GM18951 (cell line): Measurements from ENCODE around the gene ATOSA.

Experiments used
- POLR2A ChIP-seq: IDR thresholded peaks from 4 replicates; pipeline ENCODE4 v1.6.1; 2011; ENCODE audit warnings: mild to moderate bottlenecking; ENCODE audit not compliant: insufficient read length, insufficient read depth; ENCODE audit errors: extremely low read depth
- in situ Hi-C: fragments of 300-500 bp; cut with MboI; formaldehyde crosslinking; loops from one replicate; pipeline ENCODE4 v1.12.0; 2022; ENCODE audit warnings: low sequenced_read_pairs, mixed read lengths, inconsistent platforms; ENCODE audit not compliant: unreplicated experiment

Gene ATOSA

DNA sequence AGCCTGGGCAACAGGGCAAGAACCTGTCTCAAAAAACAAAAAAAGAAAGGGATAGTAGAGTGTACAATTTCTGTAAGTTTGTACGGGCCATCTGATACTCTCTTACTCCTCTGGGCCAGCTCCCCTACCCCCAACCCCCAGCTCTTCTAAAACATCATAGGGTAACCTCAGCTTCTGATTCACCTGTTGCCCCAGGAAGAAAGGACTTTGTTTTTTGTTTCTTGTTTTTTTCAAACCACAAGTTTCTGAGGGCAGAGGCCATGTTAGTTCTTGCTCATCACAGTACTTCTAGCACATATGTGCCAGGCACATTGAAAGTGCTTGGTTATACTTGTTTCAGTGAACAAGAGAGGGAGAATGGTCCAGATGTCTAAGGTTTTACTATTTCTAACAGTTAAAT lies 20.2 kb downstream of the ATOSA start:
- TF ChIP-seq POLR2A: no peak
- in situ Hi-C loops: no loop called here

DNA sequence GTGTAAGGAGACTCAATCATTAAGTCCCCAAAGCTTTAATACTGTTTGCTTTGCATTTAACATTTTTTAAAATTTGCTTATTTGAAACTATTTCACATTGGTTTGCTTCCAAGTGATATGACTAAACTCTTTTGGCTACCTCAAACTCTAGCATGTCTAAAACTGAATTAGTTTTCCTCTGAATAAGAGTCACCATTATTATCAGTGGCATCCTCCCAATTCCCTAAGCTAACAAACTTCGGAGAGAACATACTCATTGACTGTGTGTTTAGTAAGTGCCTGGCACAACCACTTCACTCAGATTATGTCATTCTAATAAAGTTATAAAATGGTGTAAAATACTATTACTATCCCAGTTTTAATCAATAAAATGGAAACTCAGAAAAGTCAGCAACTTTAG lies 21.9 kb downstream of the ATOSA start:
- no peak for TF ChIP-seq POLR2A
- in situ Hi-C loops: no loop called here

DNA sequence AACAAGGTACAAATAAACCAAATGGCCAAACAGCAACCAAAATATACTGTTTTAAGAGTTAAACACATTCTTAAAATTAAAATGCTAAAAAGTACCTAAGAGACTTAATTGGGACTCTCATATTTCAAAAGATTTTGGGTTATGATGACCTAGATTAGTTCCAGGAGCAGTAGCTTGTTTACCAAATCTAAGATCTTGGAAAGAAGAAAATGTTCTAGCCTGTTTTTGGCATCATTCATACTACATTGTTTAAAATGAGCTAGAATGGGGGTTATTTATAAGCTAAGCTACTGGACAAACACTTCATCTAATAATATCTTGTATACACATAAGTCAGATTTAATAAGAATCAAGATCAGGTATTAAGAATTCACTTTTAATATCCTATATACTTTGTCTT lies 22.8 kb downstream of the ATOSA start:
- in situ Hi-C loops: no loop called here
- TF ChIP-seq POLR2A: no peak

DNA sequence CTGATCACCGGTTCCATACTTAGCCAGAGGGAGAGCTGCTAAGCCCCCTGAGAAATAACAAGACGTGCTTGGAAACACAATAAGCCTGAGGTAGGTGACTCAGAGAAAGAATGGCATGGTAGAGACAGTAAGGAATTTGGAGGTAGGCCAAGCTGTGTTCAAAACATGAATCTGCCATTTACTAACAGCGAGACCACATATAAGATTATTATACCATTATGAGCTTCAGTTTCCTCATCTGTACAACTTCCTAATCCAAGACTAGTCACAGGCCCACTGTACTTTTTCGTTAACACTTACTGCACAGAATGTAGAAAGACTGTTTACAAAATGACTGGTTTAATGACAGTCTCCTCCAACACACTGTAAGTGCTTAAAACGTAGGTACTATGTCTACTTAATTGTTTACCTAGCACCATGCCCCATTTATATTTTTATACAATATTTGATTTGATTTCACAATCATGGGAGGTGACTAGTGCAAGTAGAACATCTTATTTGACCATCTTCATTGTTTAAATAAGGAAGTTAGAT lies 25.7 kb downstream of the ATOSA start:
- in situ Hi-C loops: no loop called here
- no peak for TF ChIP-seq POLR2A

DNA sequence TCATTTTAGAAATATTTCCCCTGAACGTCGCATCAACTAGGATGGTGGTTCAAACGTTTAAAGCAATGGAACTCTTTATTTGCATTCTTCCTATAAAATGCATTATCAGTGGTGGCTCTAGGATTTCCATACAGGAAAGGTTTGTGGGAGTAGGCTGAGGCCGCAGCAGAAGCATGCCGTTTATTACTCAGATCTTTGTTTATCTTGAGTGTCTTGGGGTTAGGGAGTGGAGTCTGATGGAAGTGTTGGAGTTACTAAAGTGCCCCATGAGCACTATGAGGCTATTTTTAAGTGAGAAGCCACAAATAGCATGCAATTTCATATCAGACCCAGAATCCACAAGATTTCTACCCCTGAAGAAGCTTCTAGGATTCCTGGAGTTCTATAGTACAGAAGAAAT lies 26.2 kb downstream of the ATOSA start:
- in situ Hi-C loops: no loop called here

DNA sequence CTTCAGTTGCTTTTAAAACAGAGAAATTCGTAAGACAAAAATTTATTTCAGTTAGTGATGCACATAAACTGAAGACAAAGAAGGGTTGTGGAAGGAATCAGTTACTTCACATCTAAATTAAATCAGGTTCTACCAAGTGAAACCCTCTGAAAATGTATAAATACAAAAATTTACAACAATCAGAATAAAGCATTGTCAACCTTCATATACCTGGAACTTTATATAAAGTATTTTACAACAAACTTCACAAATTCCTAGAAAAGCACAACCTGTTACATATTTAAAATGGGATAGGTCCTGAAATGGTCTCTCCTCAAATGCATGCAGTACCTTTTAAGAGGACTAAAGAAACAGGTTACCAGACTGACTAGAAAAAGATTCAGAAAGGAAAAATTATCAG lies 26.9 kb downstream of the ATOSA start:
- TF ChIP-seq POLR2A: no peak
- in situ Hi-C loops: no loop called here

More for the DNA sequence above, 26.2 kb downstream of the ATOSA start:
- TF ChIP-seq POLR2A: no peak

DNA sequence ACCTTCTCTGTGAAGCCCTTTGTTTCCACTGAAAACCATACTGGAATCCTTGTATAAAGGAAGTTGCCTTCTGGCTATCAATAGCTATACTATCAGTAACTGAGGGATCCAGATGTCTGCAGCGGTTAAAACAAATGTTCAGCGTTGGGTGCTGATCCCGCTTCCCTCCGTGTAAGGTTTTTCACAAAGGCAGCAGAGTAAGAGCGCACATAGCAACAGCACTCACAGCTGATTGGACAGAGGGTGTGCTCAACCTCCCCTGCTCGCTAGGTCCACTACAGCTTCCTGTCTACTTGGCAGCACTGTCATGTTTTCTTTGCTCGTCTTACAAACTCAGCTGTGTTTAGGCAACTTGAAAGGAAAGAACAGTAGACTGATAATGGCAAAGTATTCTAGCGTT lies 27.3 kb downstream of the ATOSA start:
- in situ Hi-C loops: no loop called here
- TF ChIP-seq POLR2A: no peak

DNA sequence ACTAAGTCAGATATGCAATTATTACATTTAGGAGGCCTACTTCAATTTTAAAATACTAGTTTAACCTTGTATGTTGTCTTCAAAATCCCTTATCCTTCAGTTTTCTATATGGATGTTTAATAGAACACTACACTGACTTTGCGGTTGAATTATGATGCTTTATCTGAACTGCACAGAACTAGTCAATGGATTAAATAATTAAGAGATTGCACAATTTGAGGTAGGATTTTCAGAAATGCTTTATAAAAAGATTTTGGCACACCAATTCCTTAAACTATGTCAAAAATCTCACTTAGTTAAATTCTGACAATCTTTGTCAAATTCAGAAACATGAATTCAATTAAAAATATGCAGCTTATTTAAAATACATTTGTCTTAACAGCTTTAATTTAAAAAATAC lies 28.1 kb downstream of the ATOSA start:
- in situ Hi-C loops: no loop called here
- TF ChIP-seq POLR2A: no peak

DNA sequence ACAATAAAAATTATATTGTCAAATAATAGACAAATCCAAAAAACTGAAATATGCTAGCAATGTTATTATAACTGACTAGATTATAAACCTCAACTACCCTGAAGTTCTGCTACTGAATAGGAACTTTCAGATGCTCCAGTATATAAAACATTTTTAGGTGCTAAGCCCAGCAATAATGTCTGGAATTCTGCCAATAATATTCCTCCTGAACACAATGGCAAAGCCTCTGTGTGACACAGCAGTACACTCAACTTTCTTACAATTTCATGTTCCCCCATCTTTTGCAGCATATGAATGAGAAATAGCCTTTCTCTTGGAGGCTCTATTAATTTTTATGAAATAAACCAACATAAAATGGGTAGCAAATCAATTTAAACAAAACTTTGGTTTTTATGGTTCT lies 29.5 kb downstream of the ATOSA start:
- no peak for TF ChIP-seq POLR2A
- in situ Hi-C loops: no loop called here

DNA sequence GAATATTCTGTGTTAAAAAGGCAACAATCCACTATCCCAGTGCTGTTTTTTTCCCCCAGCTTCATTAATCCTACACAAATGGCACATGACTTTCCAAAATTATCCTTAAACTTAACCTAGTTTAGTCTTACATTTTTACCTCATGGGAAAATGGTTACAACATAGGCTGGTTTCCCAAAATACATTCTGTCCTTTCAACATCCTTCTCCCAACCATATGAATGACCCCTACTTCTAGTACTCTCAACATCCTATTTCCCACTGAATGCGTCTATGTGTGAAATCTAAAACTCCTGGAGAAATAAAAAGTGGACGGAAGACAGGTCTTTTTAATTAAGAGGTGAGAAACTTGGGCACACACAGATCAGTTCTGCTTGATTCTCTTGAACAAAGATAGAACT lies 33.3 kb downstream of the ATOSA start:
- TF ChIP-seq POLR2A: no peak
- in situ Hi-C loops: no loop called here

DNA sequence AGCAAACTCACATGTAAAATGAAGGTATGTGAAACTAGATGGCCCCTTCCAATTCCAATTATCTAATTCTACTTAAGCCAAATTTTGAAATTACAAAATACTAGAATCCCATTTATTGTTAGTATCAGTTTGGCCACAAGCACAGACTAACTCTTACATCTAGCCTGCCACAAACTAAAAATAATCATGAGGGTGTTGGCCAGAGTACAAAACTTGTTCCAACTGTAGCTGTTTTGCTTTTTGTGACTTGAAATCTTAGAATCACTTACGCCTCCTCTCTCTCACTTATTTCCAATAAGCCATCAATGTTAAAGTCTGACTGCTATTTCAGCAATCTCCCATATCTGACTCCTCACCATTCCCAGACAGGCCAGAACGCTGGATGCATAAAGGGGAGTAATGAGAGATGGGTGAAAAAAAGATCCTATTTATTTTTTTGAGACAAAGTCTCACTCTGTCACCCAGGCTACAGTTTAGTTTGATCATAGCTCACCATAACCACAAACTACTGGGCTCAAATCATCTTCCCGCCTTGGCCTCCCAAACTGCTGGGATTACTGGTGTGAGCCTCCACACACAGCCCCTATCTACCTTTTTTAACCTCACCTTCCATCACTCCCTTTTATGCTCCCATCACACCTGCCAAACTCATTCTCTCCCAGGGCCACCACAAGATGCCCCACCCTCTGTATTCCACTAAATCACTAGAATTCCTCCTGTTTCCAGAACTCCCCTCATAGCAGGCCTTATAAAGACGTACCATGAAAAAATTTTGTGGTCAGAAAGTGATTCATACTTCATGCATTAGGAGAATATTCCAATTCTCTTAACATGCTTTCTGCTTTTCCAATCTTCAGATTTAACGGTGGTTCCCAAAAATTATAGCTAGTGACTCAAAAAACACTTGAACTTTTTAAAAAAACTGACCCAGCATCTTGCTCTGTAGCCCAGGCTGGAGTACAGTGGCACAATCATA lies 36.5 kb downstream of the ATOSA start:
- TF ChIP-seq POLR2A: no peak
- in situ Hi-C loops: no loop called here

DNA sequence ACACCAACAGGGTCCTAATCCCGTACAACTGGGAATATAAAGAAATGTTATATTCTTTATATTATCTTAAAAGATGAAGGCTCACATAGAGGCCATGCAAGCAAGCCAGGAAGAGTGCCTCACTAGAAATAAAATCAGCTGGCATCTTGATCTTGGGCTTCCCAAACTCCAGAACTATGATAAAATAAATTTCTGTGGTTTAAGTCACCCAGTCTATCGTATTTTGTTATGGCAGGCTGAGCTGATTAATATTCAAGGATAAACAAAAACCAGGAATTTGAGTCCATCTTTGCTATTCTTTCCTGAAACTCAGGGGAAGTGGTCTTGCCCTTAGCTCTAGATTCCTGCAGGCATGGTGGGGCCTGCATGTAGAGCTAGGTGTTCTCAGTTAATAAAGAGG lies 42.7 kb downstream of the ATOSA start:
- in situ Hi-C loops: no loop called here
- TF ChIP-seq POLR2A: no peak

DNA sequence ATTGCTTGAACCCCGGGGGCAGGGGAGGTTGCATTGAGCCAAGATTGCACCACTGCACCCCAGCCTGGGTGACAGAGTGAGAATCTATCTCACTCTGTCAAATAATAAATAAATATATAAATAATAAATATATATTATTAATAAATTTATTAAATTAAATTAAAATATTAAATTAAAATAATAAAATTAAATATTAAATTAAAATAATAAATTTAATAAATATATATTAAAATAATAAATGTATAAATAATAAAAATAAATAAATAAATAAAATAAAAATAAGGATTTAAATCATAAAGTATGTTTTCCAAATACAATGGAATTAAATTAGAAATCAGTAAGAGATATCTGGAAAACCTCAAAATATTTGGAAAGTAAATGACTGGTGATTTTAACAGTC lies 43.3 kb downstream of the ATOSA start:
- in situ Hi-C loops: no loop called here
- TF ChIP-seq POLR2A: no peak
